Measurements from ENCODE around the gene C19orf73. TPM values are rescaled to one million over a fixed set of nuclear protein-coding genes. Genes with fewer than 3 reads are reported as not detected.

The C19orf73 gene
- total RNA-seq, 5 donors from 2014 or later (not counting 1 experiment from before 2014, with no cell fraction given) = 2.1 to 3.7 (median 2.5) TPM

GRCh38 chr19:49098795-49099194, 20.1 kb downstream of the C19orf73 start:
- ChIA-PET CTCF (interaction anchor here (0.6 to 1.7 kb wide), 3 partner anchors 29 to 463 kb away, joined by 6 to 10 read pairs (median 8); no protein-coding TSS in a partner anchor), POLR2A (no interaction called here)
- no peaks in the 10 kb centered on the region for H3K9me3 Mint-ChIP-seq
- no peak overlapping the region for H3K4me3 Mint-ChIP-seq
- peaks cover 39% of the 10 kb centered on the region for H3K36me3 Mint-ChIP-seq
- no peak overlapping the region for H3K4me3 ChIP-seq (ENCODE audit: control insufficient read depth in 1 of 2, extremely low read depth in 1 of 2, low read length in 1 of 2)
- H3K4me1 ChIP-seq (ENCODE audit: control insufficient read depth in 1 of 2, extremely low read depth in 1 of 2, insufficient read depth in 2 of 2, low read length in 2 of 2) = peaks cover 0 to 9% of the 10 kb centered on the region in 2 experiments
- H3K27me3 ChIP-seq (replicated peaks in 1 of 2; ENCODE audit: control insufficient read depth in 2 of 2, extremely low read depth in 1 of 2, insufficient read depth in 2 of 2, low read length in 1 of 2) = no peaks in the 10 kb centered on the region
- H3K36me3 ChIP-seq (ENCODE audit: control insufficient read depth in 2 of 2, extremely low read depth in 1 of 2, insufficient read depth in 1 of 2, low read length in 1 of 2) = peaks cover 39 to 80% of the 10 kb centered on the region in 2 donors
- no peaks in the 10 kb centered on the region for H3K9me3 ChIP-seq
- H3K4me1 Mint-ChIP-seq = peaks cover 7 to 12% (median 7%) of the 10 kb centered on the region in 3 donors
- WGBS (ENCODE audit: insufficient coverage) = 80% methylated on average over 2 of the region's 4 CpGs
- H3K27ac Mint-ChIP-seq = no peak overlapping the region
- DNase-seq (no peak), ATAC-seq (replicated peaks in 1 of 4) (no peak)
- H3K27me3 Mint-ChIP-seq = no peaks in the 10 kb centered on the region
- no peak overlapping the region for H3K27ac ChIP-seq (ENCODE audit: low read length)

- WGBS (ENCODE audit: insufficient coverage) = 76% methylated on average over 7 of the region's 8 CpGs
- peaks cover 37 to 79% of the 10 kb centered on the region in 2 donors for H3K36me3 ChIP-seq (ENCODE audit: control insufficient read depth in 2 of 2, extremely low read depth in 1 of 2, insufficient read depth in 1 of 2, low read length in 1 of 2)
- peaks cover 0 to 9% of the 10 kb centered on the region in 2 experiments for H3K4me1 ChIP-seq (ENCODE audit: control insufficient read depth in 1 of 2, extremely low read depth in 1 of 2, insufficient read depth in 2 of 2, low read length in 2 of 2)
- H3K27me3 Mint-ChIP-seq = no peaks in the 10 kb centered on the region
- no peak overlapping the region for H3K4me3 ChIP-seq (ENCODE audit: control insufficient read depth in 1 of 2, extremely low read depth in 1 of 2, low read length in 1 of 2)
- H3K27me3 ChIP-seq (replicated peaks in 1 of 2; ENCODE audit: control insufficient read depth in 2 of 2, extremely low read depth in 1 of 2, insufficient read depth in 2 of 2, low read length in 1 of 2) = no peaks in the 10 kb centered on the region
- H3K36me3 Mint-ChIP-seq = peaks cover 39% of the 10 kb centered on the region
- no peak overlapping the region for H3K4me3 Mint-ChIP-seq
- ATAC-seq (replicated peaks in 1 of 4) (peak; percentile 82 to 87 (median 84)), DNase-seq (peak; percentile 42 to 86 (median 66))
- no peak overlapping the region for H3K27ac Mint-ChIP-seq
- peaks cover 7 to 12% (median 8%) of the 10 kb centered on the region in 3 donors for H3K4me1 Mint-ChIP-seq
- POLR2A ChIA-PET = interaction anchor here in 1 of 2 donors (0.6 kb wide), 2 partner anchors 34 to 282 kb away, joined by 3 to 5 read pairs; no protein-coding TSS in a partner anchor
- H3K9me3 ChIP-seq = no peaks in the 10 kb centered on the region
- no peak overlapping the region for H3K27ac ChIP-seq (ENCODE audit: low read length)
- no peaks in the 10 kb centered on the region for H3K9me3 Mint-ChIP-seq
- CTCF ChIA-PET = interaction anchor here (0.5 to 1.7 kb wide), 16 partner anchors 9 to 735 kb away, joined by 3 to 19 read pairs (median 4); partner anchors contain the start of genes LIN7B (in 1 of the 2), PRMT1 (in 1 of the 2) and RUVBL2 (in 1 of the 2)
Measured at GRCh38 chr19:49097453-49098288, 21.3 kb downstream of the C19orf73 start.

DNA sequence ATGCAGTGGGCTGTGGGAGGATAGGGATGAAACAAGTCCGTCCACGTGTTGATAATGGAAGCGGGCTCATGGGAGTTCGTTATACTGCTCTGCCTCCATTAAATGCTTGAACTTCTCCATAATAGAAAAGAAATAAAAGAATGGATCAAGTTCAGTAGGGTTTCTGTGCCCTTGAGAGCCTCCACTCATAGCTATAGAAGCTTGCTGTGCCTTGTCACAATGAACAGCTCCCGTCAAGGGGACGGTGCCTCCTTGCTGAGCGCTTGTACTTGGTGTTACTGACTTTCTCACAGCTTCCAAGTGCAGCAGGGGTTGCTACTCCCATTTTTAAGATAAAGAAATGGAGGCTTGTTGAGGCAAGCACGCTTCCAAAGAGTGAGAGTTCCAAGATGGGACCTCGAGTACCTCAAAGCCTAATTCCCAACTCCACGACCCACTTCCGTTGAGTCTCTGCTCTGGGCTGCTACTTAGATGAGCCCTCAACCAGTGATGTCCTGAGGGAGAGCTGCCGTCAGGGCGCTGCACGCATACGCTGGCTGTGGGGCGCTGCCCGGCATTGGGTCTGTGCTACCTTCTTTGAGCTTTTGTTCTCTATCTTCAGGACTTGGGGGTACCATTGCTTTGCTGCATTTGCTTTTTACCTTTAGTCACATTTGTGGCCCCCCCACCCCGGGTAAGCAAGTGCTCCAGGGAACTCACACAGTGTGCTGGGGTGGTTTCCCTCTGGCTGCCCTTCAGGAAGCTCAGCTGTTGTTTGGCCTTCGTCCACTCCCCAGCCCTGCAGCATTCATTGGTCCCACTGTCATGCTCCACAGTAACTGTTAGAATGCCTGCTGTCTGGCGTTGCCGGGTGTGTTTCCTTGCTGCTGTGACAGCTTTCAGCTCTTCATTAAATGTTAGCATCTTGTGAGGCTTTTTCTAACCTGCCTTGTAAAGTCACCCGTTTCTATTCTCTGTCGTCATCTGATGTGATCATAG, 24.1 kb downstream of the C19orf73 start:
- Mint-ChIP-seq H3K9me3 (no peaks in the 10 kb centered on the region), H3K36me3 (peaks cover 41% of the 10 kb centered on the region), H3K4me3 (no peak overlapping the region), H3K27ac (no peak overlapping the region), H3K27me3 (no peaks in the 10 kb centered on the region), H3K4me1 (peaks cover 7 to 24% (median 21%) of the 10 kb centered on the region in 3 donors)
- WGBS (ENCODE audit: insufficient coverage) = 92% methylated on average over 17 of the region's 23 CpGs
- ATAC-seq (replicated peaks in 1 of 4) (no peak), DNase-seq (no peak)
- Histone ChIP-seq H3K4me1 (ENCODE audit: control insufficient read depth in 1 of 2, extremely low read depth in 1 of 2, insufficient read depth in 2 of 2, low read length in 2 of 2) (peaks cover 0 to 18% of the 10 kb centered on the region in 2 experiments), H3K36me3 (ENCODE audit: control insufficient read depth in 2 of 2, extremely low read depth in 1 of 2, insufficient read depth in 1 of 2, low read length in 1 of 2) (peaks cover 25 to 84% of the 10 kb centered on the region in 2 donors), H3K27ac (ENCODE audit: low read length) (no peak overlapping the region), H3K27me3 (replicated peaks in 1 of 2; ENCODE audit: control insufficient read depth in 2 of 2, extremely low read depth in 1 of 2, insufficient read depth in 2 of 2, low read length in 1 of 2) (no peaks in the 10 kb centered on the region), H3K9me3 (no peaks in the 10 kb centered on the region), H3K4me3 (ENCODE audit: control insufficient read depth in 1 of 2, extremely low read depth in 1 of 2, low read length in 1 of 2) (no peak overlapping the region)
- ChIA-PET CTCF (interaction anchor here in 1 of 2 donors (0.9 kb wide), 1 partner anchor 12 kb away, joined by 3 read pairs; no protein-coding TSS in a partner anchor), POLR2A (no interaction called here)

GRCh38 chr19:49092686-49093085, 26.3 kb downstream of the C19orf73 start:
- DNase-seq = no peak
- Mint-ChIP-seq H3K4me3 (no peak overlapping the region), H3K27me3 (no peaks in the 10 kb centered on the region), H3K4me1 (peaks cover 20 to 33% (median 31%) of the 10 kb centered on the region in 3 donors), H3K9me3 (no peaks in the 10 kb centered on the region), H3K36me3 (peaks cover 36% of the 10 kb centered on the region), H3K27ac (no peak overlapping the region)
- H3K9me3 ChIP-seq = no peaks in the 10 kb centered on the region
- no peak for ATAC-seq (replicated peaks in 1 of 4)
- WGBS (ENCODE audit: insufficient coverage) = 100% methylated on average over 3 of the region's 6 CpGs
- H3K36me3 ChIP-seq (ENCODE audit: control insufficient read depth in 2 of 2, extremely low read depth in 1 of 2, insufficient read depth in 1 of 2, low read length in 1 of 2) = peaks cover 19 to 79% of the 10 kb centered on the region in 2 donors
- POLR2A ChIA-PET = no interaction called here
- H3K27ac ChIP-seq (ENCODE audit: low read length) = no peak overlapping the region
- no peaks in the 10 kb centered on the region for H3K27me3 ChIP-seq (replicated peaks in 1 of 2; ENCODE audit: control insufficient read depth in 2 of 2, extremely low read depth in 1 of 2, insufficient read depth in 2 of 2, low read length in 1 of 2)
- H3K4me1 ChIP-seq (ENCODE audit: control insufficient read depth in 1 of 2, extremely low read depth in 1 of 2, insufficient read depth in 2 of 2, low read length in 2 of 2) = peaks cover 0 to 21% of the 10 kb centered on the region in 2 experiments
- CTCF ChIA-PET = no interaction called here
- H3K4me3 ChIP-seq (ENCODE audit: control insufficient read depth in 1 of 2, extremely low read depth in 1 of 2, low read length in 1 of 2) = no peak overlapping the region

DNA sequence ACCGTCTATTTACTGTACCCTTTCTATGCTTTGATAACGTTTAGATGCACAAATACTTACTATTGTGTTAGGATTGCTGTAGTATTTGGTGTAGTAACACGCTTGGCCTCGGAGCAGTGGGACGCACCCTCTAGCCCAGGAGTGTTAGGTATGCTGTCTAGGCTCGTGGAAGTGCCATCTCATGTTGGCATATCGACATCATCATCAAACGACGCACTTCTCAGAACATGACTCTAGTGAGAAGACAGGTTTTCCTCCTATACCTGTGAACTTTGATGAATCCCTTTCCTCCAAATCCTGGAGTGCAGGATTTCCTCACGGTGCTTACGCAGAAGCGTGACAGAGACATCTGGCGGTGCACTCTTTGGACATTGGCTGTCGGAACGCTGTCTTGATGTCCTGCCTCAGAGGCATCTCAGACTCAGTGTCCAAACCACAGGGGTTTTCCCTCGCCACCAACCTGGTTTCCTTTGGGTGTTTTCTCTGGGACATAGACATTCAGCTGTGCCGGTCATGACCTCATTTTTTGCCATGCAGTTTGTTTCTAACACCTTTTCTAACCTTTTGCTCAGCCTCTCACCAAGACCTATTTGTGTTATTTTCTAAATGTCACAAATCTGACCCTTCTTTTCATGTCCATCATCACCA, 27.4 kb downstream of the C19orf73 start:
- Histone ChIP-seq H3K27ac (ENCODE audit: low read length) (no peak overlapping the region), H3K9me3 (no peaks in the 10 kb centered on the region), H3K27me3 (replicated peaks in 1 of 2; ENCODE audit: control insufficient read depth in 2 of 2, extremely low read depth in 1 of 2, insufficient read depth in 2 of 2, low read length in 1 of 2) (no peaks in the 10 kb centered on the region), H3K36me3 (ENCODE audit: control insufficient read depth in 2 of 2, extremely low read depth in 1 of 2, insufficient read depth in 1 of 2, low read length in 1 of 2) (peaks cover 19 to 75% of the 10 kb centered on the region in 2 donors), H3K4me1 (ENCODE audit: control insufficient read depth in 1 of 2, extremely low read depth in 1 of 2, insufficient read depth in 2 of 2, low read length in 2 of 2) (peaks cover 3 to 29% of the 10 kb centered on the region in 2 experiments), H3K4me3 (ENCODE audit: control insufficient read depth in 1 of 2, extremely low read depth in 1 of 2, low read length in 1 of 2) (no peak overlapping the region)
- ATAC-seq (replicated peaks in 1 of 4) = no peak
- Mint-ChIP-seq H3K27ac (no peak overlapping the region), H3K27me3 (no peaks in the 10 kb centered on the region), H3K4me1 (peaks cover 32 to 40% (median 37%) of the 10 kb centered on the region in 3 donors), H3K36me3 (peaks cover 41% of the 10 kb centered on the region), H3K4me3 (no peak overlapping the region), H3K9me3 (no peaks in the 10 kb centered on the region)
- ChIA-PET CTCF (no interaction called here), POLR2A (interaction anchor here in 1 of 2 donors (0.7 kb wide), 1 partner anchor 15 kb away, joined by 16 read pairs; no protein-coding TSS in a partner anchor)
- DNase-seq = no peak
- 81% methylated on average over 15 of the region's 17 CpGs for WGBS (ENCODE audit: insufficient coverage)
